Vagina (tissue), 2 donors: ENCODE results near the gene PKIG.

Experiments used
- CTCF ChIP-seq, 3 experiments: fragments of 450-650 bp in 2 of 3; fragments of 200-600 bp in 1 of 3; sonication (generic) in 1 of 3; IDR thresholded peaks; one replicate each; pipeline ENCODE4 v1.5.1; 2017 to 2019; ENCODE audit warnings: antibody characterized with exemption in 3 of 3, mild to moderate bottlenecking in 2 of 3, moderate library complexity in 2 of 3
- POLR2A ChIP-seq, 2 donors: fragments of 450-650 bp; IDR thresholded peaks; one replicate each; pipeline ENCODE4 v1.6.1; 2017; ENCODE audit warnings: antibody characterized with exemption in 2 of 2, mild to moderate bottlenecking in 2 of 2, moderate library complexity in 2 of 2
- POLR2AphosphoS5 ChIP-seq, 2 donors: sonication (generic); formaldehyde crosslinking; IDR thresholded peaks; one replicate each; pipeline ENCODE4 v1.9.0; 2017; ENCODE audit warnings: antibody characterized with exemption in 2 of 2, mild to moderate bottlenecking in 2 of 2, low read depth in 1 of 2; ENCODE audit not compliant: insufficient read depth in 1 of 2

GRCh38 chr20:44536175-44536574 lies 46.2 kb upstream of the PKIG start:
- no peak for TF ChIP-seq CTCF (IDR thresholded peaks at IDR 0.05)
- TF ChIP-seq POLR2A (IDR thresholded peaks at IDR 0.05): no peak
- TF ChIP-seq POLR2AphosphoS5 (IDR thresholded peaks at IDR 0.05; ENCODE audit: insufficient read depth in 1 of 2, low read depth in 1 of 2): no peak
